ENCODE measurements around the gene BRCA2. TPM values are rescaled to one million over a fixed set of nuclear protein-coding genes. Genes with fewer than 3 reads are reported as not detected.

BRCA2 gene

GRCh38 chr13:32445461-32445860 lies 130.2 kb downstream of the BRCA2 start:
- H3K9ac ChIP-seq (ENCODE audit: low read depth, low read length), result no peak overlapping the region
- peaks cover 8% of the 10 kb centered on the region for H3K36me3 ChIP-seq (ENCODE audit: insufficient read depth, low read length)
- H3K27me3 ChIP-seq (ENCODE audit: control insufficient read depth, insufficient read depth, low read length), result no peaks in the 10 kb centered on the region
- H3K4me1 ChIP-seq (ENCODE audit: control insufficient read depth, insufficient read depth, low read length), result no peaks in the 10 kb centered on the region
- no peaks in the 10 kb centered on the region for H3K9me3 ChIP-seq (replicated peaks; ENCODE audit: low read length)
- H3K4me3 ChIP-seq (ENCODE audit: low read length), result no peak overlapping the region
- no peak overlapping the region for H3K4me2 ChIP-seq (ENCODE audit: low read length)

- H3K27me3 ChIP-seq (ENCODE audit: control insufficient read depth, insufficient read depth, low read length), result no peaks in the 10 kb centered on the region
- H3K9me3 ChIP-seq (replicated peaks; ENCODE audit: low read length), result no peaks in the 10 kb centered on the region
- peaks cover 8% of the 10 kb centered on the region for H3K36me3 ChIP-seq (ENCODE audit: insufficient read depth, low read length)
- no peaks in the 10 kb centered on the region for H3K4me1 ChIP-seq (ENCODE audit: control insufficient read depth, insufficient read depth, low read length)
- H3K4me3 ChIP-seq (ENCODE audit: low read length), result no peak overlapping the region
- H3K9ac ChIP-seq (ENCODE audit: low read depth, low read length), result no peak overlapping the region
- no peak overlapping the region for H3K4me2 ChIP-seq (ENCODE audit: low read length)
Measured at GRCh38 chr13:32446220-32446619, 130.9 kb downstream of the BRCA2 start.

- no peaks in the 10 kb centered on the region for H3K9me3 ChIP-seq (replicated peaks; ENCODE audit: low read length)
- H3K9ac ChIP-seq (ENCODE audit: low read depth, low read length), result no peak overlapping the region
- no peaks in the 10 kb centered on the region for H3K4me1 ChIP-seq (ENCODE audit: control insufficient read depth, insufficient read depth, low read length)
- H3K27me3 ChIP-seq (ENCODE audit: control insufficient read depth, insufficient read depth, low read length), result no peaks in the 10 kb centered on the region
- no peak overlapping the region for H3K4me2 ChIP-seq (ENCODE audit: low read length)
- H3K36me3 ChIP-seq (ENCODE audit: insufficient read depth, low read length), result peaks cover 8% of the 10 kb centered on the region
- H3K4me3 ChIP-seq (ENCODE audit: low read length), result no peak overlapping the region
Measured at GRCh38 chr13:32446773-32447465, 131.6 kb downstream of the BRCA2 start.

- Histone ChIP-seq H3K27me3 (ENCODE audit: control insufficient read depth, insufficient read depth, low read length) (no peaks in the 10 kb centered on the region), H3K9ac (ENCODE audit: low read depth, low read length) (no peak overlapping the region), H3K4me3 (ENCODE audit: low read length) (no peak overlapping the region), H3K9me3 (replicated peaks; ENCODE audit: low read length) (no peaks in the 10 kb centered on the region), H3K4me2 (ENCODE audit: low read length) (no peak overlapping the region), H3K4me1 (ENCODE audit: control insufficient read depth, insufficient read depth, low read length) (no peaks in the 10 kb centered on the region), H3K36me3 (ENCODE audit: insufficient read depth, low read length) (peaks cover 6% of the 10 kb centered on the region)
Measured at GRCh38 chr13:32447894-32448623, 132.8 kb downstream of the BRCA2 start.

- Histone ChIP-seq H3K9ac (ENCODE audit: low read depth, low read length) (no peak overlapping the region), H3K36me3 (ENCODE audit: insufficient read depth, low read length) (no peaks in the 10 kb centered on the region), H3K4me2 (ENCODE audit: low read length) (no peak overlapping the region), H3K9me3 (replicated peaks; ENCODE audit: low read length) (no peaks in the 10 kb centered on the region), H3K4me3 (ENCODE audit: low read length) (no peak overlapping the region), H3K4me1 (ENCODE audit: control insufficient read depth, insufficient read depth, low read length) (no peaks in the 10 kb centered on the region), H3K27me3 (ENCODE audit: control insufficient read depth, insufficient read depth, low read length) (no peaks in the 10 kb centered on the region)
Measured at GRCh38 chr13:32448972-32449371, 133.7 kb downstream of the BRCA2 start.

Small RNAs within 50 kb of the gene (small RNA-seq; reads per million reads assigned to genes)
- gene RF00190, result not detected

Measured in skeletal muscle satellite cell (primary cell).